HG03025 (cell line): ENCODE data around the gene AKR1C1.
"Not testable (repeated sequence)": the region's sequence is repeated elsewhere in the genome, so short reads cannot be mapped to it uniquely, and the experiment has no call there.

Experiments used
- ATAC-seq: cut with Tn5 transposase; IDR thresholded peaks from one replicate; pipeline ENCODE4 v1.9.1; 2021; ENCODE audit warnings: mild to moderate bottlenecking, moderate library complexity; ENCODE audit not compliant: unreplicated experiment, low FRiP score

AKR1C1 gene

DNA sequence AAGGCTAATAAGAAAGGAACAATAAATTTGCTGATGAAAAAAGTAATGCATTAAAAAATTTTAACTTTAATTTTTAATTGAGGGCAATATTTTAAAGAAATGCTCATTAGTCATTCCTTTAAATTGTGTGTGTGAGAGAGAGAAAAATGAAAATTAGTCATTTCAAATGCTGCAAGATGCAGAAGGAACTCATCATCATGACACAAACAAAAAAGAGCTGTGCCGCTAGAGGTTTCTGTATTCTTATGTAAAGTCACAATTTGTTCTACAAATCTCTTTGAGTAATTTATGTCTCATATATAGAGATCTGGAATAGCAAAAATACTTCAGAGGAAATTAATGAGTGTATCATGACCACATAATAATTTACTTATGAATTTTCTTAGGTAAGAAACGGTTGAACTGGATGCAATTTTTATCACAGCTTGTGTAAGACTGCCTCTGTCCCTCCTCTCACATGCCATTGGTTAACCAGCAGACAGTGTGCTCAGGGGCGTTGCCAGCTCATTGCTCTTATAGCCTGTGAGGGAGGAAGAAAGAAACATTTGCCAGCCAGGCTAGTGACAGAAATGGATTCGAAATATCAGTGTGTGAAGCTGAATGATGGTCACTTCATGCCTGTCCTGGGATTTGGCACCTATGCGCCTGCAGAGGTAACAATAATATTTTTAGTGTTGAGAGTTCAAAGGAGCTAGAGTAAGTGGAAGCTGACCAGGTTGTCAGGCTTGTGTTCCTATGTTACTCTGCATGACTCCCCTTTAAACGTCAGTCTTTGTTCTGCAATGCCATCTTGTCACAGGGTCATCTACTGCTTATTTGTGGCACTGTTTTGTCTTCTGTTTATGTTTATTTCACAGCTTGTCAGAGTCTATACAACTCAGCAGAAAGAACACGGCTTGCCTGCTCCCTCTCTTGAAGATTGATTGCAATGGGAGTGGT is at the start of gene AKR1C1:
Gene AKR1C1, plus strand, starts transcription at position 540 of the 939 bp plus-strand sequence. Its CDS starts 30 bp downstream, at position 570.
- ATAC-seq = not testable (repeated sequence)

DNA sequence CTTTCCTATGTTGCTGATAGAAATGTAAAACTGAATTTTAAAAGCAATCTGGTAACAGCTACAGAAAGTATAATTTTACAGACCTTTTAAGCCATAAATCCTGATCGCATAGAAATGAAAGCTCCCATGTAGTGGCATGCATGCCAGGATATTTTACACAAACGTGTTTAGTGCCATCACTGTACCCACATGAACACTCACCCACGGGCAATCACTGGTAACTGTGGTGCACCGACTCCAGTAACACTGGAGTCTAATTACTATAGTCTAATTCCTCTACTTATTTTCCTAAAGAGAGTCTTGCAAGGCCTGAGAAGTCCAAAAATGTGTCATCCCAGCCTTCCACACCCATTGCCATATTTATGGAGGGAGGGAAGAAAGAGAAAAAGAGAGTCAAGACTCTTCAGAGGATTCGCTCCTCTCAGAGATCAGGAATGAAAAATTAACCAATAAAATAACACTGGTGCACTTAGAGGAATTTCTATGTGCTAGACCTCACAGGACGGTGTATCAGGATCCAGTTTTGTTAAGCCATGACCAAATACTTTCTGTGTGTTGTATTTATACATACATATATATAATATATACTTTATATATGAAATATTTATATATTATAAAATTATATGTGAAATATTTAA is 48.9 kb upstream of the AKR1C1 start:
- no peak for ATAC-seq

DNA sequence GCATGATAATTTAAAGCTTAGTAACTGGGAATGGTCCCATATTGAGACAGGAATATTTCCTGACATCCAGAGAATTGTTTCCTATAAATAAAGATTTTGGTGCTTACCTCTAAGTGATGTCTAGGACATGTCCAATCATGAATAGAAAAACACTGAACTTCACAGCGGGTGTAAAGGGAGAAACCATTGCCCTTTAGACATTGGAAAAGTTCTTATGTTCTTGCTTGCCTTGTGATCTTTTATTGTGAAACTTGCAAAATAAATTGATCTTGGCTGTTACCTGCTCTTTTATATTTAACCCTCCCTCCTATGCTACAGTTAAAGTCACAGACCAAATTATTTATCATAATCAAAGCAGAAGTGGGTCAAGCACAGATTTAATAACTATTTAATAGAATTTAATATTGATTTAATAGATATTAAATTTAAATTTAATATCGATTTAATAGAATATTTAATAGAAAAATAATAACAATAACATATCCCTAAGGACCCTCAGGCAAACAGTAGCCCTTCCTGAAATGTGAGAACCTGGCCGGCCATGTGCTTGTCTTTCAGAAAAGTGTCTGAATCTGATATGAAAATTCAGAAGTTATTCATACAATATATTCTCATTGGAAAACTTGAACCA is 47.0 kb upstream of the AKR1C1 start:
- no peak for ATAC-seq

DNA sequence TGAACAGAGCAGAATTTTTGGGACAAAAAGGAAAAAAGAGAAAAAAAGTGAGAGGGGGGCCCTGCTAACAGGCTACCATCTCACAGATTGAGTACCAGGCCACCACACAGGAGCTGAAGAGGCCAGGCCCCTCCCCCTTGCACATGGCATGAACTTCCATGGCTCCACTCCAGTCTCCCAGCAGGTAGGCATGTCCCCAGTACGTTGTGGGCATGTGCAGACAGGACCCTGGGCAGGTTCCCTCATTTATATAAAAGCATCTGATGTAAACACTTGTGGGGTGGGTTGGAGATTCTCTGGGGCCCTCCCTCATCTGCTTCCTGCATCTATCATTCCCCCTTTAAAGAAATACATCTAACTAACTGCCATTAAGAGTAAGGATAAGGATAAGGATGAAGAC is 45.0 kb upstream of the AKR1C1 start:
- ATAC-seq = no peak

DNA sequence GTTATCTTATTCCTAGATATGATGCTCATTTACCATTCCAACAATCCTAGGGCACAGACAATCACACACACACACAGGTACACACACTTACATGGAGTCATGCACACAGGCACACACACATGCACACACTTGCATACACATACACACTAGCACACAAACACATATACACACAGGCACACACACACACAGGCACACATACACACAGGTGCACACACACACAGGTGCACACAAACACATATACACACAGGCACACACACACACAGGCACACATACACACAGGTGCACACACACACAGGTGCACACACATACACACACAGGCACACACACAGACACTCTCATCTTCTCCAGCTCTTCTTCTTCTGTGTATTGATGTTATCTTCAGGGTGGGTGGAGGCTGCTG is 38.7 kb upstream of the AKR1C1 start:
- ATAC-seq = not testable (repeated sequence)

DNA sequence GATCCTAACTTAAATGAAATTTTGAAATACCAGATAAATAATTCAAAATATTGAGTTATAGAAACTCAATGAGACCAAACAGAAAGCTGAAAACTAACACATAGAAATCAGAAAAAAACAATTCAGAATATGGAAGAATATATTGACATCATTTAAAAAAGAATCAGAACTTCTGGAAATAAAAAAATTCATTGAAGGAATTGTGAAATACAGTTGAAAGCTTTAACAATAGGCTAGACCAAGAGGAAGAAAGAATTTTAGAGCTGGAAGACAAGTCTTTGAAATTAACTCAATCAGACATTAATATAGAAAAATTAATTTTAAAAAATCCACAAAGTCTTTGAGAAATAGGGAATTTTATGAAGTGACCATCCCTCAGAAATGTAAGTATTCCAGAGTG is 36.8 kb upstream of the AKR1C1 start:
- no peak for ATAC-seq

DNA sequence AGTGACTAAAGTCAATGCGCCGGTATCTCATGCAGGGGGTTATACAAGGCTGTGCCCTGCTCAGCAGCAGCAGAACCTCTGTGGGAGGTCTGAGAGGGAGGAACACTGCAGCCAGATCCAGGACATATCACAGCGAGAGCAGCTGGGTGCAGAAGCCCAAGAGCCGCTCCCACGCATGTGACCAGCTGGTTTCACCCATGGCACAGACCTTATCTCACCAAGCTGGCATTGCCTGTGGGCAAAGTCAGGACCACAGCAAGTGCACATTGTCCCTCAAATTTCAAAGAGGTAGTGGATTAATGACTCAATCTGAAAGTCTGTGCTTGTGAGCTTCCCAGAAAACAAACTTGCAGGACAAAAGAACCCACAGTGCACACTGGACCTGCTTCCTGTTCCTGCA is 31.6 kb upstream of the AKR1C1 start:
- ATAC-seq = no peak

DNA sequence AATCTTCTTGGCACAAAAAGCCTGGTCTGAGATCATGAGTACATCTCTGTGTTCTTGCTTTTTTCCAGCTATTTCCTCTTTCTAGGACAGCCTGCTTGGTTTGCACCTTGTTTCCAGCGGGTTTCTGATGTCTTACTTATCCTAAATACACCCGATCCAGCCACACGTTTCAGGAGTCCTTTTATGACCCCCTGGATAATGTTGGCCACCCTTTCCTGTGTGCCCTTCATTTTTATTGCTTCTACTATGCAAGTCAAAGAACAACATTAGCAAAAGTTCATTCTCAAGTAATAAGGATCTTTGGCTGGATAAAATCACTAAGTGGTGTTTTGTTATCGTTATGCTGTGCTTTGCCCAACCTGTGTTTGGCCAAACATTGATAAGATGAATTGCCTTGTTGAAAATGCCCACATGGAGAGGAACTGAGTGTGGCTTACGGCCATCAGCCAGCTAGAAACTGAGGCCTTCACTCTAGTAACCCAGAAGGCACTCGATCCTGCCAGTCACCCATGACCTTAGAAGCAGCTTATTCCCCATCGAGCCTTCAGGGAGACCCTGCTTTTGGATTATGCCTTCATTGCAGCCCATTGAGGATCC is 28.7 kb upstream of the AKR1C1 start:
- no peak for ATAC-seq

DNA sequence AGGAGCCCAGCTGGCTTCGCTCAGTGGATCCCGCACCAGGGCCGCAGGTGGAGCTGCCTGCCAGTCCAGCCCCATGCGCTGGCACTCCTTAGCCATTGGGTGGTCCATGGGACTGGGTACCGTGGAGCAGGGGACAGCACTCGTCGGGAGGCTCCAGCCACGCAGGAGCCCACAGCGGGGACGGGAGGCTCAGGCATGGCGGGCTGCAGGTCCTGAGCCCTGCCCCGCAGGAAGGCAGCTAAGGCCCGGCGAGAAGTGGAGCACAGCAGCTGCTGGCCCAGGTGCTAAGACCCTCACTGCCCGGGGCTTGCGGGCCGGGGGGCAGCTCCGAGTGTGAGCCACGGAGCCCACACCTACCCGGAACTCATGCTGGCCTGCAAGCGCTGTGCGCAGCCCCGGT is 25.9 kb upstream of the AKR1C1 start:
- ATAC-seq = no peak

DNA sequence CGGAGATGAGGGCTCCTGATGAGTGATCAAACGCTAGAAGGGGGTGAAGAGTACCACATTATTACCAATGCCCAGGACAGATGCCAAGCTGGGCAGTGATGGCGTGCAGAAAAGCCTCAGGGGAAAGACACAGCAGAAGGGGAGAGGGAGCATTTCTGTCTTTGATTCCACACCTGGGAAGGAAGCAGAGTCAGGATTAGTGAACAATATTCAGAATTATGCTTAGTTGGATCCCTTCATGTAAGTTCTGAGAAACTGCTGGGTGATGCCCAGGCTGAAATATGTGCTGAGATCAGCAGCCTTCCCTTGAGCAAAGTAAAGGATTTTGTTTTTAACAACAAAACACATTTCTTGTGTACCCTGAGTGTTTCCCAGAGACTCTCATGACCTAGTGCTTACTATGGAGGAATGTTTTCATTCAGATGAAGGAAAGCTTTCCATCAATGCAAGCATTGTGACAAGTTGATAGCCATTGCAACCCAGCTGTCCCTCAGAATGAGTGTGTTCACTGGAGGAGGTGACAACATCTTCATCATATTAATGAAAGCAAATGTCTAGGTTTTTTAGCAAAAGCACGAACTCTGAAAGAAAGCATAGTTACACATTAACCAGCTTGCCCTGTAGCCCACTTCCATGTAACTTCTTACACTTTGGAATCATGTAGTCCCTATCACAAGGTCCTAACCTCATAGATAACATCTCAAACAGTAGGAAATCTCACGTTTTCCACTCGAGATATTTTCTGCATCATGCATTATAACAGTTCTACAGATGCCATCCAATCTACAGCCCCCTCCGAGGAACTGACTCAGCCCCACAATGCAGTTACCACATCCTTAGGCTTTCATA is 23.8 kb upstream of the AKR1C1 start:
- ATAC-seq = no peak

DNA sequence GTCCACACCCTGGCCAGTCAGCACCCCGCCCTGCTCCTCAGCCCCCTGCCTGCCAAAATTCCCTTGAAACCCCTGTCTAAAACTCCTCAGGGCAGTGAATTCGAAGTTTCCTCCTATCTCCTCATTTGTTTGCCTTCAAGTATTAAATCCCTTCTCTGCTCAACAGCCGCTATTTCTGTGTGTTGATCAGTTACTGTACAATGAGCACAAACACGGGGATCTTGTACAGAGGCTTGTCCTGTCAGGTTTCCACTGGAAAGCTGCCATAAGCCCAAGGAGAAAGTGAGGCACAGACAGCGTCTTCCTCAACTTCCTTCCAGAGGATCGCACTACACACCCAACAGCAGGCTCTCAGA is 23.2 kb upstream of the AKR1C1 start:
- not testable (repeated sequence) for ATAC-seq

DNA sequence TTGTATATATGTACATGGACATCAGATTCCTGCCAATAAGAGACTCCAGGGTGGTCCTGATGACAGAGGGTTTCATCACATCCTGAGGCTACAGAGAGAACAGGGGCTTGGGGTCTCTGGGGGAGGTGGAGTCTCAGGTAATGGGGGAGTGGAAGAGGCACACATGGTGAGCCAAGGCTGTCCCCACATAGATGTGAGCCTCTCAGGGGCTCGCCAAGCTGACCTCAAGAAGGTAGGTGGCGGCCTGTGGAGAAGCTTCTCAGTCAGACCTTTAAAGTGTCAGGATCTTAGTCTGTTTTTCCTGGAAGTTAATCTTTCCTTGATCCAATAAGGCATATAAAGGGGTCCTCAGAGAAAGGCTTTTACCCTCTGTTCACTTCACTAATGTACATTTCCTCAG is 22.3 kb upstream of the AKR1C1 start:
- ATAC-seq = not testable (repeated sequence)

DNA sequence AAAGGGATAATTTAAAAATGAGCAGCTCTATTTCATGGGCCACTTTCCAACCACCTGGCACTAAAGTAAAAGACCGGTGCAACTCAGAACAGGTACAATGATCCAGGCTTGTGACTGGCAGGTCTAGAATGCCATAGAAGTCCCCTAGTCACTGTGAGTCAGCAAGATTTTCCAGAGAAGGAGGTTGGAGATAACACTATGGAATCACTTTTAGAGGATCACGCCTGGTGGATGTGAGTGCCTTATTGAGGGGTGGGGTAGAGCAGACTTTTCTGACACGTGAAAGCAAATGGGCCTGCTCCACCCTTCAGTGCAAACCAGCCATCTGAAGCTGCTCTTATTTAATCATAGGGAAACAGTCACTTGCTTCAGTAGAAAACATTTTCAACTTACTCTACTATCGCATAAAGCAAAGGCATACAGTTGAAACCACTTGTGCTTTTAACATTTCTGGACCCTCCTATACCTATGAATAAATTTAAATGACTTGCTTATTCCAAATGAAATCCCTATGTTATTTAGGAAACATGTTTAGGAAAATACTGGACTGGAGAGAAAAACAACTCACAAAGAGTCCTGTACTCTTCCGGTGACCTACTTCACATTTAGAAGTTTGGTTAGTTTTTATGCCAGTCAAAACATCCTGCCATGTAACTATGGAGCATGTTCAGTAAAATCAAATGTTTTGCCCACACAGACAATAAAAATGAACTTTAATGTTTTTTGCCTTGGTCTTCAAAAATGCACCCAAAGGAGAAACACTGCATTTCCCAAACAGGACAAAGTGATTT is 21.5 kb upstream of the AKR1C1 start:
- ATAC-seq = no peak

DNA sequence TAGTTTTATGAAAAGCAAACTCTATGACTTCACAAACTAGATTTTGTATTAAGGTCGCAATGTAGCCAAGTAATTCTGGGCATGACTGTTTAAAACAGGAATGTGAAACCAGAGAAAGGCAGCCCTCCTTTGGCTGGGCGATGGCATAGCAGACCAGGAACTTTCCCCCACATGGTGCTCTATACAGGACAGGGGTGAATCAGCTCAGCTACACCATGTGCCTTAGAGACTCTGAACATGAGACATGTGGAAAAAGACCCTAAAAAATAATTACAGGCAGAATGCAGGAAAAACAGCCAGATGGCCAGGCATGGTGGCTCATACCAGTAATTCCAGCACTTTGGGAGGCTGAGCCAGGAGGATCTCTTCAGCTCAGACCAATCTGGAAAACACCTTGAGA is 20.3 kb upstream of the AKR1C1 start:
- not testable (repeated sequence) for ATAC-seq

DNA sequence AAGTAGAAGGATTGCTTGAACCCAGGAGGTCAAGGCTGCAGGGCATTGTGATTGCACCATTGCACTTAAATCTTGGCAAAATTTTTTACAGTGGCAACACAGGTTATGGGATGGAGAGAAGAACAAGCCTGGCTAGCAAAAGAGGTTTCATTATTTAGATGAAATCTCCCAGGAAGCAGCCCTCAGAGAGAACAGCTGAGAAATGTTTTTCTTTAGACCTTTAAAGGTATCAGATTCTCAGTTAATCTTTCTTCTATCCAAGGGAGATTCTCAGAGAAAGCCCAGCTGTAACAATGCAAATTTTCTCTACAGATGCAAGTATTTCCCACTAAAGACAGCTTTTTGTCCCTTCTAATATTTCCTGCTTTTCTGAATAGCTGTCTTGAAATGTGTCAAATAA is 19.8 kb upstream of the AKR1C1 start:
- not testable (repeated sequence) for ATAC-seq

DNA sequence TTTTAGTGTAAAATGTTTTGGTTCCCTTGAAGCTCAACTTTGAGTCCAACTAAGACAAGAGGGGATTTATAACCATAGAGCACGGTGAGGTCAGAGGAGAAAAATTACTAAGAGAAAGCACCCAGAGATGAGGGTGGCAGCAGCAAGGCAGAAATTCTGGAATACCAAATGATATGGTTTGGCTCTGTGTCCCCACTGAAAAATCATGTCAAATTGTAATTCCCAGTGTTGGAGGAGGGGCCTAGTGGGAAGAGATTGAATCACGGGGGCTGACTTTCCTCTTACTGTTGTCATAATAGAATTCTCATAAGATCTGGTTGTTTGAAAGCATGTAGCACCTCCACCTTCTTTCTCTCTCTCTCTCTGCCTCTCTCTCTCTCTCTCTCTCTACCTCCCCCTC is 19.4 kb upstream of the AKR1C1 start:
- no peak for ATAC-seq

DNA sequence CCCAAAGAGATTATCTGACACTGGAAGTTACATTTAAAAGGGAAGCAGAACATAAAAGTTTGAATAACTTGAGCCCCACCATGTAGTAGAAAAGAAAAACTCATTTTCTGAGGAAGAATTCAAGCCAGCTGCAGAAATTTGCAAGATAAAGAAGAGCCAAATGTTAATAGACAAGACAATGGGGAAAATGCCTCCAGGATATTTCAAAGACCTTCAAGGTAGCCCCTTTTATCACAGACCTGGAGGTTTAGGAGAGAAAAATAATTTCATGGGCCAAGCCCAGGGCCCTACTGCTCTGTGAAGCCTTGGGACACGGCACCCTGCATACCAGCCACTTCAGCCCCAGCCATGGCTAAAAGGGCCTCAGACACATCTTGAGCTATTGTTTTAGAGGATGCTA is 18.4 kb upstream of the AKR1C1 start:
- no peak for ATAC-seq

DNA sequence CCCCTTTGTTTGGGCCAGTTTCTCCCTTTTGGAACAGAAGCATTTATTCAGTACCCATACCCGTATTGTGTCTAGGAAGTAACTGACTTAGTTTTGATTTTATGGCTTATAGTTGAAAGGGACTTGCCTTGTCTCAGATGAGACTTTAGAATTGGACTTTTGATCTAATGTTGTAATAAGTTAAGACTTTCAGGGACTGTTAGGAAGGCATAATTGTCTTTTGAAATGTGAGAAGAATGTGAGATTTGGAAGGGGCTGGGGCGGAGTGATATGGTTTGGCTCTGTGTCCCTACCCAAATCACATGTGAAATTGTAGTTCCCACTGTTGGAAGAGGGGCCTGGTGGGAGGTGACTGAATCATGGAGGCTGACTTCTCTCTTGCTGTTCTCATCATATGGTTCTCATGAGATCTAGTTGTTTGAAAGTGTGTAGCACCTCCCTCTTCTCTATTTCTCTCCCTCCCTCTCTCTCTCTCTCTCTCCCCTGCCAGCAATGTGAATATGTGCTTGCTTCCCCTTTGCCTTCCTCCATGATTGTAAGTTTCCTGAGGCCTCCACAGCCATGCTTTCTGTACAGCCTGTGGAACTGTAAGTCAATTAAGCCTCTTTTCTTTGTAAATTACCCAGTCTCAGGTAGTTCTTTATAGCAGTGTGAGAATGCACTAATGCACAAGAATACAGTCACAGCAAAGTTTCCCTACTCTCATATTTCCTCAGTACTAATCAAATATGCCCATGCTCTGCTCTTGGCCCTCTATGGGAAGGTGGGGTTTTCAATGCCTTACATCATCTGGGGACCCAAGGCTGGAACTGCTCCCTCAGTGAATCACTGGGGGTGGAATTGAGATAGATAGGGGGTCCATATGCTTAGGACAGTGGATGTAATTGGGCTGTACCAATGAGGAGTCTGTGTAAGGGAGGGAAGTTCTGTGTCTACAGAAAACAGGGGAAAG is 17.2 kb upstream of the AKR1C1 start:
- no peak for ATAC-seq
